Stimulated activated CD8-positive, alpha-beta memory T cell treated with anti-CD3 and anti-CD28 coated beads, Interleukin-12 subunit alpha, Interleukin-12 subunit beta, amount 100 ng/mL, for 24 hours (primary cell): ENCODE measurements around the gene DACT1.
"Not testable (repeated sequence)": the region's sequence is repeated elsewhere in the genome, so short reads cannot be mapped to it uniquely, and the experiment has no call there.

ENCODE experiments used
- DNase-seq: peaks from one replicate; pipeline ENCODE4 v3.0.0-alpha.2; 2020; ENCODE audit errors: extremely low read depth

Gene DACT1, protein sequence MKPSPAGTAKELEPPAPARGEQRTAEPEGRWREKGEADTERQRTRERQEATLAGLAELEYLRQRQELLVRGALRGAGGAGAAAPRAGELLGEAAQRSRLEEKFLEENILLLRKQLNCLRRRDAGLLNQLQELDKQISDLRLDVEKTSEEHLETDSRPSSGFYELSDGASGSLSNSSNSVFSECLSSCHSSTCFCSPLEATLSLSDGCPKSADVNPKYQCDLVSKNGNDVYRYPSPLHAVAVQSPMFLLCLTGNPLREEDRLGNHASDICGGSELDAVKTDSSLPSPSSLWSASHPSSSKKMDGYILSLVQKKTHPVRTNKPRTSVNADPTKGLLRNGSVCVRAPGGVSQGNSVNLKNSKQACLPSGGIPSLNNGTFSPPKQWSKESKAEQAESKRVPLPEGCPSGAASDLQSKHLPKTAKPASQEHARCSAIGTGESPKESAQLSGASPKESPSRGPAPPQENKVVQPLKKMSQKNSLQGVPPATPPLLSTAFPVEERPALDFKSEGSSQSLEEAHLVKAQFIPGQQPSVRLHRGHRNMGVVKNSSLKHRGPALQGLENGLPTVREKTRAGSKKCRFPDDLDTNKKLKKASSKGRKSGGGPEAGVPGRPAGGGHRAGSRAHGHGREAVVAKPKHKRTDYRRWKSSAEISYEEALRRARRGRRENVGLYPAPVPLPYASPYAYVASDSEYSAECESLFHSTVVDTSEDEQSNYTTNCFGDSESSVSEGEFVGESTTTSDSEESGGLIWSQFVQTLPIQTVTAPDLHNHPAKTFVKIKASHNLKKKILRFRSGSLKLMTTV

DNA sequence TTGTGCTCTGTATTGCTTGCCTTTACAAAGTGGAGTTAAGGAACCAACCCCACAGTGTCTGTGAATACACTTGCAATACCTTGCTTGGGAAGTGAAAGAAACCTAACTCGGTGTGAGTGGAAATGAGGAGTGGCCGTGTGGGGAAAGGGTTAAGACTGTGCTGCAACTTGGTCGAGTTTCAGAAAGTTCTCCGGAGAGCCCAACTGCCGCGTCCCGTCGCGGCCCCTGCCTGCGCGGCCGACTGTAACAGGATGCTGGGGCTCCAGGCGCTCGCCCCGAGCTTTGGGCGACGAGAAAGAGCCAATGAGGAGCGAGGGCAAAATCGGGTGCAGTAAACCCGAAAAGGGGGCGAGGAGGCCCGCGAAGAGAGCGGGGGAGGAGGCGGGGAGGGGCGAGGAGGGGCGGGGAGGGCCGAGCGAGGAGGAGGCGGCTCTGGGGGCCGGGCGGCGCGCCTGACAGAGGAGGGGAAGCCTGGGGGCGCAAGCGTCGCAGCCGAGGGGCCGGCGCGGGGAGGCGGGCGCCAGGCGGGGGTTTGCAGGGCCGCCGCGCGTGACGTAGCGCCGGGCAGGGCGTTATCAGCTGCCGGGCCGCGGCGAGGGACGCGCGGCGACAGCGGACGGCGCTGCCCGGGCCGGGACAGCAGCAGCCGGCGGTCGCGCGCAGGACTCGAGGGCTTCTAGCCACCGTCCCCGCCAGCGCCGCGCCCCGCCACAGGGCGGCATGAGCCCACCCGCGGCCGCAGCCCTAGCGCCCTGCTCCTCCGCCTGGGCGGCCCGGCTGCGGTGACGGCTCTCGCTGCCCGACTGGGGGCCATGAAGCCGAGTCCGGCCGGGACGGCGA lies at the start of gene DACT1:
TSS of gene DACT1 (plus strand) at position 572 of the 840 bp plus-strand sequence. CDS start at position 813, 241 bp downstream.
- no peak for DNase-seq

DNA sequence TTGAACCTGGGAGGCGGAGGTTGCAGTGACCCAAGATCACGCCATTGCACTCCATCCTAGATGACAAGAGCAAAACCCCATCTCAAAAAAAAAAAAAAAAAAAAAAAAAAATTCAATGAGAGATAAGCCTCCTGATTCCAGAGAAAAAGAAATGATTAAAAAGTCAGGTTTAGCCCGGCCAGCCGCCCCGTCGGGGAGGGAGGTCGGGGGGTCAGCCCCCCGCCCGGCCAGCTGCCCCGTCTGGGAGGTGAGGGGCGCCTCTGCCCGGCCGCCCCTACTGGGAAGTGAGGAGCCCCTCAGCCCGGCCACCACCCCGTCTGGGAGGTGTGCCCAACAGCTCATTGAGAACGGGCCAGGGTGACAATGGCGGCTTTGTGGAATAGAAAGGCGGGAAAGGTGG lies 49.4 kb upstream of the DACT1 start:
- not testable (repeated sequence) for DNase-seq

DNA sequence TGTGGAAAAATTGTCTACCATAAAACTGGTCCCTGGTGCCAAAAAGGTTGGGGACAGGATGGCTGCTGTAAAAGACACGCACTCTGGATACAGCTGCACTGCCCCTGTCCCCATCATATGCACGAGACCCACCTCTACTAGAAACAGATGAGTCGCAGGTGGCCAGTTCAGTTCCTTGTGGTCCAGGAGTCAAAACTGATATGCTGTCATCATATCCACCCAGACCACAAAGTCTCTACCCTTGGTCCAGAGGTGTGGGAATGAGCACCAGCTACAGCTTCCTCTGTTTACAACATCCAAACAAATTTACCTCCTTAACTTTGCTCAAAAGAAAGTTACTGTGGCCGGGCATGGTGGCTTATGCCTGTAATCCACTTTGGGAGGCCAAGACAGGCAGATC lies 43.8 kb upstream of the DACT1 start:
- no peak for DNase-seq

DNA sequence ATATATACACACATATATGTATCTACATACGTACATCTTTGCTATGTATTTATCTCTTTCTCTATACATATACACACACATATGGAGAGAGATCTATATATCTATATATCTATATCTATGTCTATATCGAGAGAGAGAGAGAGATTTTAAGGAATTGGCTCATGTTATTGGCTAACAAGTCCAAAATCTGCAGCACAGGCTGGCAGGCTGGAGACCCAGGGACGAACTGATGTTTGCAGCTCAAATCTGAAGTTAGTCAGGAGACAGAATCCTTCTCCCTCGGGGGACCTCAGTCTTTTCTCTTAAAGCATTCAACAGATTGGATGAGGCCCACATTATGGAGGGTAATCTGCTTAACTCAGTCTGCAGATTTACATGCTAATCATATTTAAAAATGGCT lies 40.7 kb upstream of the DACT1 start:
- no peak for DNase-seq

DNA sequence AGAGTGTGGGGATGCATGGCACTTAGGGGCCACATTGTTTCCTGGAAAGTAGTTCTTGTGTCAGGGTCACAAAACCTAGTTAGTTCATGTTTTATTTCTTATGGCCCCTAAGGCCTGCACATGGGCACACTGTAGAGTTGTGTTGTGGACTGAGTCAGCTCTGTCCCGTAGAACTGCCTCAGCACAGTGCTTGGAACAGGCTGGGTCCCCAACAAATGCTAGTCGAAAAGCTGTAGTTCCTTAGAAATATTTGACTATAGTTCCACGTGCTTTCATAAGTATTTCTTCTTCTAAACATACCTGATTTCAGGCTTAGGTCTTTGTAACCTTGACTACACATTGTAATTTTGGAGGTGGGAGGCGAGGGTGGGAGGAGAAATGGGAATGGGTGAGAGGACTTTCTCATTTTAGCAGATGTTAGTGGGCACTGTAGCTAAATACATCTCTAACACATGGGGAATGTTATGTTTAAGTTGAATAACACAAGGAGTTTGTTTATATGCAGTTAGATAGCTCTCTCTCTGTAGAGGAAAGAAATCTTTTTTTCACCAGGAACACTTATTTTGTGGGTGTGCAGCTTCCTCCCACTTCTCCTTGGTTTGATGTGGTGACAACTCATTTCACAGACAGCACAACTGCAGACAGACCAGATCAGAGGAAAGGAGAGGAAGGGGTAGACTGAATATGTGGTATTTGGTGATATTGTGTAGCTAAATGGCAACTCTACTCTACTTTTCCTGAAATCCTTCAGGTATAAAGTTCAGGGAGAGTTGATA lies 39.5 kb upstream of the DACT1 start:
- no peak for DNase-seq

DNA sequence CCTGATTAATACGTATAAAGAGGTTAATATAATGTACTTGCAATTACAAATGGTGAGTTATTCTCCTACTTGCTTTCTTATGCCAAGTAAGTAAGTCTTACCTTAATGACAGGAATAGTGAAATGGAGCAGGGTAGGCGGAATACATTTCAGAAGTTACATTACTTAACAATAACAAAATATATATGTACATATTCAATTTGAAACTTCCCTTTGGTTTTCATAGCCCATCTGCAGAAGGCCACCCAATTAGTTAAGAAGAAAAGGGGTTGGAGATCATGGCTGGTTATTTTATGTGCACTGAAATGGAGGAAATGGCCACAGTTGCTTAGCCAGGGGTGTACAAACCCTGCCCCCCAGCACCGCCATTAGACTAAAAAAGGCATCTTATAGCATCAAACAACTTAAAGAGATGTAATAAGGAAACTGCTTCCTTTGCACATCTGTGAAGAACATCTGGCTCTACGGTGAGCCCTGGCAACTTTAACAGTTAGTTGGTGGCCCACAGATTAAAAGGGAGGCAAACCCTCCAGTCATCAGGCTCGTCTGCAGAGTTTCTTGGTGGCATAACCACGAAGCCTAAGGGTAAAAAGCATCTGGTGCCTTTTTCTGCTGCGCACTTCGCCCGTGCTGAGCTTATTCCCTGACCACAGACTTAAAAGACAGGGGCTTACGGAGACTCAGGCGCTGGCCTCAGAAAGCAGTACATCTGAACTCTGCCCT lies 38.8 kb upstream of the DACT1 start:
- DNase-seq = no peak

DNA sequence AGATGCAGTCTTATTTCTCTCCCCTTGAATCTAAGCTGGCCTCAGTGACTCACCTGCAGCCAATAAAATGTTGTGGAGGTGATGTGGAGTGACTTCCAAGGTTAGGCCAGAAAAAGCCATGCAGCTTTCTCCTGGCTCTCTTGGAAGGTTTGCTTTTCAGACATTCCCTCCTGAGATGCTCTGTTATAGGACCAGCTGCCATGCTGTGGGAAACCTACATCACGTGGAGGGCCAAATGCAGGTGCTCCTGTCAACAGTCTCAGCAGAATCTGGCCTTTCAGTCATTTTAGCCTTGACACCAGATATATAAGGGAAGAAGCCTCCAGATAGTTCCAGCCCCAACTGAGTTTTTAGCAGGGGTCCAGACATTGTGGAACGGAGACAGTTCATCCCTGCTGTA lies 38.1 kb upstream of the DACT1 start:
- DNase-seq = no peak

DNA sequence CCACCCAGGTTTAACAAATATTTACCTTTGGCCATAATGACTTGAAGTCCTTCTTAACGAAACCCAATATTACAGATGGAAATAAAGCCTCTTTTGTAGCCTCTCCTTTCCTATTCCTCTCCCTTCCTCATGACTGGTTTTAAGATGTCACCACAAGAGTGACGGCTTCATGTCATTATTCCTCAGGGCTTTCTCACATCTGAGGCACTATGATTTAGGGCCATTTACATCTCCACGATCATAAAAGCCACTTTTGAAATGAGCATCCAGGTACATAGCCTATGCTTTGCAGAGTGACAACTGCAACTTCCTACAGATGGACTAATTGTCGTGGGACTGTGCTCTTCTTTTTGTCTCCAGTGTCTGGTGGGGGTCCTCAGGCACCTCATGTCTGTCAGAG lies 32.3 kb upstream of the DACT1 start:
- no peak for DNase-seq

DNA sequence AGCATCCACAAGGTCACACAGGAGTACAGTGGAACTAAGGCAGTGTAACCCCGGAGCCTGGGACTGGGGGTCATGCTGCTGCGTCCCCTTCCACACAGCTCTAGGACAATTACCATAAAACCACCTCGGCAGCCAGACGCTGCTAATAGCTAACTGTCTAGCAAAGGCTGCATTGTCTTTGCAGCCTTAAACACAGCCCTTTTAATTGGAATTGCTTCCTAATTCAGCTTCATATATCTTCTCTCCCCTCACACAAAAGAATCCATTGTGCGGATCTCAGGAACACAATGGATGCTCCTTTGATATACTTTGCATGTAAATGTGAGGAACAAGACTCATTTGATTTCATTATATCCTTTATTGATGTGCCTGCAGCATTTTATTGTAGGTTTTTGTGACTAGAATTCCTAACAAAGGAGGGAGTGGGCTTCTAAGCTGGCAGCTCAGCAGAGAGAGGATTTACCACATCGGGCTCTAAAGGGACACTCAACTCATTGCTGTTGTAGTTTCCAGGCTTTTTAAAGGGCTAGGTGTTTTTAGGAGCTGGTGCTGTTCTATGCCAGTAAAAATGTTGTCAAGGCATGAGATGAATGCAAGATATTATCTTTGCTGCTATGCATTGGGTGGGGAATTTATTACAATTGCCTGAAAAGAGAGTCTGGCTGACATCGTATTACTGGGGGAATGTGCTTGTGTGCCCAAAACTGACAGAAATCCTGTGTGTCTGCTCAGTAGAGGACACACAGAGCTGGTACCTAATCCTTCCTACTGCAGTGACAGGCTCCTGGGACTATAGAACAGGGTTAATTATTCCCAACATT lies 30.4 kb upstream of the DACT1 start:
- DNase-seq = no peak

DNA sequence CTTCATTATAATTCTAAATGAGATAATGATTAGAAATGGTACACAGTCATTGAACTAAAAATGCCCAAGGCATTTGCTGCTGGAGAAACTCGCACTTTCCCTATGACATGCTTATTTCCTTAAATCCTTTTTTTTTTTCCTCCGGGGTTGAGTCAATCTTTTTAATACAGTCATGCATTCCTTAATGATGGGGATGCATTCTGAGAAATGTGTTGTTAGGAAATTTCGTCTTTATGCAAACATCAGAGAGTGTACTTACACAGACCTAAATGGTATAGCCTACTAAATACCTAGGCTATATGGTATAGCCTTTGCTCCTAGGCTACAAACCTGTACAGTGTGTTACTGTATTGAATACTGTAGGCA lies 29.8 kb upstream of the DACT1 start:
- no peak for DNase-seq

DNA sequence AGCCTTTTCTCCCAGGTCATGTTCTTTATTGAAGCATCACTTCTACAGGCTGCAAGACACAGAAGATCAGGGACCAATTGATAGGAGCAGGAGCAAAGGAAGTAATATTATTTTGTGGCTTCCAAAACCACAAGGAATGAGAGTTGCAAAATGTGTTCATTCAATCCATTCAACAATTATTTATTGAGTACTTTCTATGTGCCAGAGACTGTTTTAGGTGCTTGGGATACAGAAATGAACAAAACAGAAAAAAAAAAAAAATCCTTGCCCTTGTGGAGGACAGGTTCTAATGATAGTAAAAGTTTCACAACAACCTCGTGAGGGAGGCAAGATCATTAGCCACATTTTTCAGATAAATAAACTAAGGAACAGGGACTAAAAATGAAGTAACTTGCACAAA lies 20.1 kb upstream of the DACT1 start:
- DNase-seq = no peak

DNA sequence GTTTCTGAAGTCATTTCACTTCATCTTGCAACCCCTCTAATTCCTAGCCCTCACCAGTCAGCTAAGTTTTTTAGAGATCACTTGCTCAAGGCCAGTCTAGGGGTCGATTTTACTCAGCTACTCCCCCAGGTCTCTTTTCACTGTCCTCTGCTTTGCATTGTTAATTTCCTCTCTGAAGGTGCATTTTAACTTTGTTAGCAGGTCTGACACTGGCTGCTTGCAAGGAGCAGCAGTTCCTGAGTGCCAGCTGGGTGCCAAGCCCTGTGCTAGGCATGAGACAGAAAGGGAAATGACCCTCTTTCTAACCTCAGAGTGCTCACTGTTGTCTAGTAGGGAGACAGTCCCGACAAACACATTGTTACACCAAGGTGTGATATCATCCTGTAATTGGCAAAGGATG lies 17.8 kb upstream of the DACT1 start:
- no peak for DNase-seq

DNA sequence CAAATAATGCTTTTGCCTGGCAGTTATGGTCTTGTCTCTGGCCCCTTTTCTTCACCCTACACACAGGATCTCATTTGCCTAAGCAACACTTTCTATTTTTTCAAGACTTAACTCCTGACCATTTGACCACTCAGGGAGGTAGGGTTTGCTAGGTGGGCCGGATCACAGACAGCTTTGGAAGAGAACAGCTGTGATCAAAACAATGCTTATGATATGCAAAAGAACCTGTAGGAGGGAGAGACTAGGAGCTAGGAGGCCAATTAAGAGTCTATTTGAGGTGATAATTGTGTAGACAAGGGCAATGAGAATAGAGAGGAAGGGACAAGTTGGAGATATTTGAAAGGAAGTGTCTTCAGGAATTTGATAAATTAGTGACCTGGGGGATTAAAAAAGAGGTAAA lies 12.3 kb upstream of the DACT1 start:
- no peak for DNase-seq

DNA sequence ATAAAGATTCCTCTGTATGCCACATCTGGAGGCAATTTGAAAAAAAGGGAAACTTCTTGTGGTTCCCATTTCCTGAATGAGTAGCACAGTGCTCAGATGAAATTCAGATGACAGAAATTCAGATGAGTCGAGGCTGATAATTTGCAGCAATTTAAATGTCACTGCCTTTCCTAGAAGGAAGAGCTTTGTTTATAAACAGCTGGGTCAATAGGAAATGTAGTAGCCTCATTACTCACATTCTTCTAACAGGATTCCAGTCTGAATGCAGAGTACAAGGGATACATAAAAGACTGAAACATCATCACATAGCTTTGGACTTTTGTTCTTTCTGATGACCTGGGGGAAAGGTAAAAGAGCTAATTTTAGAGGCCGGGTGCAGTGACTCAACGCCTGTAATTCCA lies 11.3 kb upstream of the DACT1 start:
- DNase-seq = no peak

DNA sequence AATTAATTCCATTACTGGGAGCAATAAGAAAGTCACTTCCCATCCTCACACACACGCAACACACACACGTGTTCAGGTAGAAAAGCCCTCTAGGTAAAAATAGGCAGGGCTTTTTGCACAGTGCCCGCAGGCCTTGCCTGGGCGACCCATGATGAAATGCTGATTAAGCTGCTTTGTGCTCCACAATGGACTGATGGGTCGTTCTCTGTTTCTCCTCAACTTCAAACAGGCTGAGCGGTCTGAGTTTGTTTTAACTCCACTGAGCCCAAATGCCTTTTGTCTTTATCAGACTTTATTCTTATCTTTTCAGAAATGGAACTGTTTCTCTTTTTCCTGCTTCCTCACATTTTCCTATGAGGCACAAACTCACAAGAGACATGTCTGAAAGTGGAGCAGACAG lies 9.4 kb upstream of the DACT1 start:
- DNase-seq = no peak

DNA sequence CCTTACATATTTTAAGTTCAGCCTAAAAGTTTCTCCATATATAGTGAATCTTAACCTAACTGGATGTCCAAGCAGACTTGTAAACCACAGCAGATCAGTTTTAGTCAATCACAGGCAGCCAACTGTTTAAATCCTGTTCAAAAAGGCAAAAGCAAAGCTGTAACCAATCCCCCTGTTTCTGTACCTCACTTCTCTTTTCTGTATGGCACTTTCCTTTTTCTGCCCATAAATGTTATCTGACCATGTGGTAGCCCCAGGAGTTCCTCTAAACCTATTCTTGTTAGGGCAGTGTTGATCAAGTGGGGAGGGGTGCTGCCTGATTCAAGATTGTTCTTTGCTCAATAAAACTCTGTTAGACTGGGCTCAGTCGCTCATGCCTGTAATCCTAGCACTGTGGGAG lies 8.5 kb upstream of the DACT1 start:
- DNase-seq = no peak

DNA sequence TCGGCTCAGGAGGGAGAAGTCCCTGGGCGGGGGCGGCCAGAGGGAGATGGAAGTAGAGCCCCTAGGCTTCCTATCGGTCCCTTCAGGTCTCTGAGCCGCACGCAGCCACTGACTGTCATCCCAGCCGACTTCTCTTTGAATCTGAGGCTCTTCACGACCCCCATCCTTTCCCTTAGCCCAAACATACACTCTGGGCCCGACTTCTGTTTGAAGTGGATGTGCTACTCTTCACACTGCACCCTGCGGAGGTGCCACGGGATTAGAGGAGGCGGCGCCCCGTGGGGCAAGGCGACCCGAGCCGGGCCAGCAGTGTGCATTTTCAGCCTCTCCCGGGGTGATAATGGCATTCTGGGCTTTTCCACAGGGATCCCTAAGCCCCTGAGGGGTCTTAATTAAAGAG lies 6.0 kb upstream of the DACT1 start:
- DNase-seq = no peak

DNA sequence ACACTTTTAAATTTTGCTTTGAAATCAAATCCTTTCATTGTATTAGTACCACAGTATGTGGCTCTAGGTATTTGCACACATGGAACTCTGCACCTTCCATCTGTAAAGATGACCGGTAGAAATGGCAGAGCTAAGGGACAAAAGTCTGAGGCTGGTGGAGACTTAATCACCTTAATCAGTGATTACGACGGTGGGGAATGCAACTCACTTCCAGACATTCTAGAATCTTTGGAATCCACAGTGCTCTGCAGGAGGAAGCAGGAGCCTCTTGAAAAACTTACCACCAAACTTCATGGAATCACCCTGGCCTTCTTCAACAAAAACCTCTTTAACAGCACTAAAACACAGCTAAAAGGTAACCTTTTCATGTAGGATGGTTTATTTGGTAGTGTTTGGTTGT lies 3.9 kb upstream of the DACT1 start:
- no peak for DNase-seq

DNA sequence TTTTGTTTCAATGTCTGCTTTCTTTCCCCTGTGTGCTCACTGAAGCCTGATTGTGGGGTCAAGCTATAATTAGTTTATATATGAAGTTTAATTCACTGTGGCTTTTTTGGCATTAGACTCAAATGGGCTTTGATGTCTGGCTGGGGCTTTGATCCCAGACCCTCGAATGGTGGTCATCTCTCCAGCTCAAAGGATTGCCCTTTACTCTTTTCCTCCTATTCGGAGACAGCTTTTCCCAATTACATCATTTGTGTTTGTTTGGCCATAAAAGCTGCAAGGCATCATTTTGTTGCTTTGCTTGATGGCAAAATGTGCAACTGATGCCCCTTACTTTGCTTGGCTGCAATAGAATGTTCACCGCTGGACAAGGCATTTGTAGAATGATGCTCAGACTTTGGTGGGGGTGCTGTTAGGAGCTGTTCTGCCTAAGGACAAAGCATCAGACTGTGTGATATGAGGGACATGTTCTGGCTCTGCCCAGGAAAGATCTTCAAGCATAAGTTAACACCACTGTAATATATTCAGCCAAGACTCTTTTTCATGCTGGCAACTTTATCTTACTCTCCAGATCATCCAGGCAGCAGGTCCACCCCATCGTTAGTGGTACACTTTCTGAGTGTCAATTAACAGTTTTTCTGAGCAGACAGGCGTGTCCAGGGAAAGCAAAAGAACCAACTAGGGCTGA lies 3.2 kb upstream of the DACT1 start:
- no peak for DNase-seq
